ENCODE results near the gene NTNG1.

NTNG1 gene

GRCh38 chr1:107430540-107431228 lies 289.8 kb downstream of the NTNG1 start:
- DNase-seq, result peak in 24 of 42 donors; percentile 7 to 68 (median 18)
- intact Hi-C loops (cut with DNase I), result no loop called here

- intact Hi-C loops (cut with DNase I), result no loop called here
- no peak for DNase-seq
Measured at GRCh38 chr1:107432108-107432507, 291.3 kb downstream of the NTNG1 start.

DNA sequence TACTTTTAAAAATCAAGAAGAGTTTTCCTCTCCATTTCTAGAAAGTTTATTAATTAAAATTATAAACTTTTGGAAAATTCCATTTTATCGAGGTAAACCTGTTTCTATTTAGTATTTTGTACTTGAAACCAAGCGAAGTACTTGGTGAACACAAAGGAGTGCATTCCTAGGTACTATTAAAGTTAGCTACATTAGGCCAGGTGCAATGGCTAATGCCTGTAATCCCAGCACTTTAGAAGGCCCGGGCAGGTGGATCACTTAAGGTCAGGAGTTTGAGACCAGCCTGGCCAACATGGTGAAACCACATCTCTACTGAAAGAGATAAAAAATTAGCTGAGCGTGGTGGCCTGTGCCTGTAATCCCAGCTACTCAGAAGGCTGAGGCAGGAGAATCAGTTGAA lies 292.2 kb downstream of the NTNG1 start:
- intact Hi-C loops (cut with DNase I), result no loop called here
- DNase-seq, result no peak

GRCh38 chr1:107433635-107434360 lies 293.0 kb downstream of the NTNG1 start:
- intact Hi-C loops (cut with DNase I), result no loop called here
- DNase-seq, result no peak

DNA sequence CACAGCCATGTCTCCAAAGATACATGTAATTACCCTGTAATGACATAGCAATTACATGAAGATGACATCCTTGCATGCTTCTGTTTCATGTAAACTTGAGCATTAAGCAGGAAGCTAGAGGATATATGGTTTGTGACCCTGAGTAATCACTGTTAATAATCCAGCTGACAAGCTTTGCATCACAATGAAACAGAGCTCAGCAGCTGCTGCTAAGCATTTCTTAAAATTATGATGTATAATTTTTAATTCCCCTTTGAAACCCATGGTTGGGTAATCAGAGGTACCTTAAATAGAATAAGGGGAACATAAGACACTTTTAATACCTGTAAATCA lies 293.5 kb downstream of the NTNG1 start:
- intact Hi-C loops (cut with DNase I), result no loop called here

DNA sequence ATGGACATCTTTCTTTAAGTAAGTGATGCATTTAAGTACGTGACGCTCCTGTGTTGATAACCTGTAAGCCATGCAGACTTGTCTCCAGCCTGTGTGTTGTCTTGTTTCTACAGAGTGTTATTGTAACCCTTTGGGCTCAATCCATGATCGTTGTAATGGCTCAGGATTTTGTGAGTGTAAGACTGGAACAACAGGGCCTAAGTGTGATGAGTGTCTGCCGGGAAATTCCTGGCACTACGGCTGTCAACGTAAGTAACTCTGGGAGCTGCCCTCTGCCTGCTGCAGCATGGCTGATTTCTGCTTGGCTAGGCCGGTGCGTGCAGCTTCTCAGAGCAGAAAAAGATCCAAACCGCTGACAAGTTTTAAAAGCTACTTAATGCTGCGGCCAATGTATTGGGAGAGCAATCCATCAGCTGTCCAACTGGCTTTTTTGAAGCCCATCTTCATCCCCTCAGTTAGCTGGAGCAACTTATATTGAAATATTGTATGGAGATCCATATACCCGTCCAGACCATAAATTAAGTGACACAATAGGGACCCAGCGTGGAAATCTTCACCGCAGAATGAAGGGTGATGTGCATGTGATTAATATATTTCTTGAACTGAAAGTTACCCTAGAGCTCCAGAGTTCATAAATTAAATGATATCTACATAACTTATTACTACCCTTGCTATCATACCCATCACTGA lies 295.9 kb downstream of the NTNG1 start:
- no peak for DNase-seq
- intact Hi-C loops (cut with DNase I), result no loop called here

More for the DNA sequence above, 293.5 kb downstream of the NTNG1 start:
- no peak for DNase-seq

- no peak for DNase-seq
- intact Hi-C loops (cut with DNase I), result no loop called here
Measured at GRCh38 chr1:107439567-107439966, 298.7 kb downstream of the NTNG1 start.

- intact Hi-C loops (cut with DNase I), result no loop called here
- no peak for DNase-seq
Measured at GRCh38 chr1:107442551-107442950, 301.7 kb downstream of the NTNG1 start.

GRCh38 chr1:107443027-107443426 lies 302.2 kb downstream of the NTNG1 start:
- intact Hi-C loops (cut with DNase I), result no loop called here
- DNase-seq, result no peak

GRCh38 chr1:107443860-107444259 lies 303.0 kb downstream of the NTNG1 start:
- no peak for DNase-seq
- intact Hi-C loops (cut with DNase I), result no loop called here

- intact Hi-C loops (cut with DNase I), result no loop called here
- DNase-seq, result no peak
Measured at GRCh38 chr1:107444302-107444701, 303.5 kb downstream of the NTNG1 start.

DNA sequence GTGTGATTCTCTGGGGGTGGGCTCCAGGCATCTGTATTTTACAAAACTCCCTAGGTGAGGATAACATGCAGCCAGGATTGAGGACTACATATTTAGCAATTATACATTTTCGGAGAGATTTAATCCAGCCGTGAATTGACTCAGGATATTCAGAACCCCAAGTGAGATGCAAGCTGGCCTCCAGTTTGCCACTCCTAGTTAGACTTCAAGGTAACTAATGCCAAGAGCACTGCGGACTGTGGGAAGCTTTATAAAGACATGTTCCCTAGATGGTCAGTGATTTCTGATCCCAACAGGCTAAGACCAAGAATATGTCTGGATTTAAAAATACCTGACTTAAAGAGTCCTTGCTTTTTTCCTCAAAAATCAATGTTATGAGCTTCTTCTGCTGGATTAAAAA lies 308.5 kb downstream of the NTNG1 start:
- no peak for DNase-seq
- intact Hi-C loops (cut with DNase I), result no loop called here

DNA sequence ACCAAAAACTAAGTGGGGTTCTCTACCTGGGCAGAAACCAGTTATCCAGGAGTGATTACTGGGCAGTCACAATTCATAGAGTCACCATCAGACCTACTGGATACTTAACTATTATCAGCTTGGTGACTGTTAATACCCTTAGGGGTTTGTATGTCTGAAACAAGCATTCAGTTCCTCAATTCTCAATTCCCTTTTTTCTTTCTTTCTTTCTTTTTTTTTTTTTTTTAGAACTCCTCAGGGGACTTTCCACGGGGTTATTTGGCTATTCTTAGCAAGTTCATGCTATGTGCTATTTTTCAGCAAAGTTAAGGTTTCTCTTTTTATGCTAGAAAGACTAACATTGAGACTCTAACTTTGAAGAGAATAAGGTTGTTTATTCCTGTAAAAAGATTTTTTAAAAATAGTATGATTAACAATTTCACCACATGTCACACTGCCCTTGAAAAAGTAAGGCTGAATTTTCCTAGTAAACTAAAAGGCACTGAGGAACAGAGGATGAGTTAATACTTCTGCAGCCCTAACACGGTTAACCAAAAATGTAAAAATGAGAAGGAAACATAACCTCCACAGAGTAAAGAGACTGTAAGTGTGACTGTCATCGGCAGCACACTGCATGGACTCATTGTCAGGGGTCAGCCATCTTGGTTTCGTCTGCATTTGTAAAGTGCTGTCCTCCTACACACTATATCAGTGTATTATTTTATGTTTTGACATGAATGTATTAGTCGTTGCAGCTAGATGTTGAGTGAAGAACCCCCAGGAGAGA lies 310.2 kb downstream of the NTNG1 start:
- DNase-seq, result no peak
- intact Hi-C loops (cut with DNase I), result no loop called here

GRCh38 chr1:107451715-107452114 lies 310.9 kb downstream of the NTNG1 start:
- intact Hi-C loops (cut with DNase I), result no loop called here
- DNase-seq, result no peak

- intact Hi-C loops (cut with DNase I), result no loop called here
Measured at GRCh38 chr1:107454791-107455190, 314.0 kb downstream of the NTNG1 start.

DNA sequence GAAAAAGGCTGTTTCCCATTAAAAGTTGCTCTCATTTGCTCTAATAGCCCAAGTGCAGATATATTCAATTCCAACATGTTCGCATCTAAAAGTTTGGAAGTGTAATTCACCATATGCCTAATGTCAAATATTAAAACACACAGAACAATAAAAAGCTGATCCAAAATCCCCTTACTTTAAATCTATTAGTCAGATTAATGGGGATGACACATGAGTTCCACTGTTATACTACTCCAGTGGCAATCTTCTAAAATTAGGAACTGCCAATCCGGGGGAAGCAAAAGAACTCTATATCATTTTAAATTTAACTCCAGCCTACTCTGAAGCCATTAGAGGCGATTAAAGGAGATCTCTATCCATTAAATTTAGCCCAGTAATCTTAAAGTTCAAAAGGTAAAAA lies 317.1 kb downstream of the NTNG1 start:
- intact Hi-C loops (cut with DNase I), result no loop called here
- DNase-seq, result no peak

More at GRCh38 chr1:107454791-107455190, 314.0 kb downstream of the NTNG1 start:
- DNase-seq, result peak in 1 of 42 donors; percentile 28

DNA sequence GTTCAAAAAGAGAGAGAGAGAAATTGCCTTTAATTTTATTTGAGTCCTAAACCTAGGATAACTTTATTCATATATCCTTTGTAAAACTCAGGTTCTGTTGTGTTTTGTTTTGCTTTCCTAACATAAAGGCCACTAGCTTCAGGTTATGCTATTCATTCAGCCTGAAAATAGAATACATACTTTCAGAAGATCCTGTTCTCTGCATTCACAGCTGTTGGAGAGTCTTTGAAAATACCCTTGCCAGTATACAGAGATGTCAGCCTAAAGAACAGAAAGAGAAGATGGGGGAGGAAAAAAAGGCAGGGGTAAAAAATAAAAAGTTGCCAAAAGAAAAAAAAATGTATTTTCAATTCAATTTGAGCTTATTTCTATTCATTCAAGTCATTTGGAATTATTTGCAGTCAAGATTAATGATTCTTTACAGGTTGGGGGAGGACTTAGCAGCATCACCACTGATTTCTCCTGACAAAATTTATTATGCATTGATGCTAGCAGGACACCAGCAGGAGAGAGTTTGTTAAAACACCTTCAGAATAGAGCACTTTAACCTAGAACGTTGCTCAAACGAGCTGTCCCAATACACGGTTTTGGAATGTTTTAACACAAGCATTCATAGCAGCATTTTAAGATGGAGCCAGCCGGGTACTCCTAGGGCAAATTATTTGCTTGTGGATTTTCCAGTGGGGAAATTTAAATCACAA lies 318.5 kb downstream of the NTNG1 start:
- DNase-seq, result no peak
- intact Hi-C loops (cut with DNase I), result no loop called here

- DNase-seq, result no peak
- intact Hi-C loops (cut with DNase I), result no loop called here
Measured at GRCh38 chr1:107460035-107460434, 319.2 kb downstream of the NTNG1 start.

- intact Hi-C loops (cut with DNase I), result no loop called here
Measured at GRCh38 chr1:107464827-107465226, 324.0 kb downstream of the NTNG1 start.

More at GRCh38 chr1:107464827-107465226, 324.0 kb downstream of the NTNG1 start:
- no peak for DNase-seq
